HepG2 (cell line): ENCODE results near the gene HLA-B. TPM values are rescaled to one million over a fixed set of nuclear protein-coding genes. Genes with fewer than 3 reads are reported as not detected.

ENCODE experiments used
- ATAC-seq: fragments of 200-7000 bp; cut with Tn5 transposase; 3 replicates; pipeline ENCODE4 v1.9.1; 2020; ENCODE audit warnings: mild to moderate bottlenecking, moderate library complexity
- BruUV-seq: library from RNA; stranded (reverse); fragments of 400-500 nt; replicated peaks from 2 replicates; lab custom pipeline; 2021; lab: Mats Ljungman, UMichigan
- CTCF ChIA-PET: fragments of 300-600 bp; formaldehyde crosslinking; extraction: SDS; loops from one replicate; lab custom pipeline; 2021; ENCODE audit warnings: low total read pairs, inconsistent platforms, low intra/inter-chr PET ratio; lab: Yijun Ruan, JAX
- POLR2A ChIA-PET: fragments of 350-600 bp; sonication (Branson Sonifier 250); formaldehyde crosslinking; loops from one replicate; lab custom pipeline; 2020; ENCODE audit warnings: antibody characterized with exemption, inconsistent platforms; lab: Yijun Ruan, JAX
- DNase-seq: peaks from one replicate; pipeline ENCODE4 v3.0.0-alpha.2; 2015; ENCODE audit warnings: low spot score
- FAIRE-seq: peaks from 3 replicates; lab custom pipeline; 2011; peaks lifted over from hg19 to GRCh38; lab: Jason Lieb, UNC
- H2AFZ ChIP-seq: one replicate; pipeline ENCODE4 v1.6.1; 2011; ENCODE audit warnings: low read length, inconsistent platforms
- H3K27ac ChIP-seq: fragments of 300-600 bp; 3 replicates; pipeline ENCODE4 v1.8.0; 2011; ENCODE audit warnings: mixed run types, mild to moderate bottlenecking, mixed read lengths, low read length, inconsistent platforms; ENCODE audit not compliant: insufficient read depth; ENCODE audit errors: extremely low read length
- H3K27me3 ChIP-seq, 2 experiments: fragments of 200-600 bp in 1 of 2; 2 replicates in 1 of 2; 3 replicates in 1 of 2; pipeline versions ENCODE4 v1.6.0 to v1.8.0; 2011; ENCODE audit warnings: low read length in 2 of 2, mild to moderate bottlenecking in 2 of 2, moderate library complexity in 2 of 2, inconsistent platforms in 1 of 2; ENCODE audit not compliant: insufficient read depth in 2 of 2, control insufficient read depth in 1 of 2
- H3K36me3 ChIP-seq, 2 experiments: fragments of 200-600 bp in 1 of 2; replicated peaks in 1 of 2; 2 replicates in 1 of 2; 3 replicates in 1 of 2; pipeline versions ENCODE4 v1.5.1 to v1.8.0; 2011; ENCODE audit warnings: low read length in 2 of 2, inconsistent platforms in 1 of 2; ENCODE audit not compliant: insufficient read depth in 2 of 2, control insufficient read depth in 1 of 2
- H3K4me1 ChIP-seq: 2 replicates; pipeline ENCODE4 v1.5.1; 2012; ENCODE audit warnings: low read length, inconsistent platforms; ENCODE audit not compliant: insufficient read depth
- H3K4me2 ChIP-seq: 2 replicates; pipeline ENCODE4 v1.6.0; 2011; ENCODE audit warnings: low read depth, low read length, inconsistent platforms
- H3K4me3 ChIP-seq, 3 experiments: fragments of 200-600 bp in 1 of 3; sonication (generic), shearing (Covaris generic) in 1 of 3; replicated peaks in 1 of 3; 2 replicates each; pipeline ENCODE4 v1.5.1; 2011 to 2016; ENCODE audit warnings: low read length in 3 of 3, inconsistent platforms in 2 of 3, low read depth in 2 of 3, mild to moderate bottlenecking in 2 of 3, control low read depth in 1 of 3, mixed read lengths in 1 of 3; ENCODE audit not compliant: insufficient read depth in 1 of 3
- H3K79me2 ChIP-seq: one replicate; pipeline ENCODE4 v1.6.1; 2011; ENCODE audit warnings: low read length, inconsistent platforms; ENCODE audit not compliant: insufficient read depth
- H3K9ac ChIP-seq: 2 replicates; pipeline ENCODE4 v1.6.0; 2011; ENCODE audit warnings: mild to moderate bottlenecking, low read depth, low read length, inconsistent platforms; ENCODE audit not compliant: insufficient read depth
- H3K9me3 ChIP-seq: 2 replicates; pipeline ENCODE4 v1.5.1; 2012; ENCODE audit warnings: mild to moderate bottlenecking, low read length
- H4K20me1 ChIP-seq: 2 replicates; pipeline ENCODE4 v1.6.0; 2011; ENCODE audit warnings: inconsistent platforms, mild to moderate bottlenecking, low read length, moderate library complexity; ENCODE audit not compliant: insufficient read depth
- CCAR2 ChIP-seq: fragments of 200-400 bp; formaldehyde crosslinking; optimal IDR thresholded peaks from 2 replicates; pipeline ENCODE3; 2018; ENCODE audit warnings: low read depth, mild to moderate bottlenecking, low read length, moderate library complexity
- CCDC6 ChIP-seq: sonication (generic); formaldehyde crosslinking; IDR thresholded peaks from 2 replicates; pipeline ENCODE4 v1.8.1; 2022; ENCODE audit warnings: mild to moderate bottlenecking, missing genetic modification reagents, moderate library complexity
- HINFP ChIP-seq: sonication (generic); formaldehyde crosslinking; IDR thresholded peaks from 2 replicates; pipeline ENCODE4 v1.4.0; 2020; ENCODE audit warnings: low read depth, mild to moderate bottlenecking, missing genetic modification reagents
- IRF2 ChIP-seq: IDR thresholded peaks from 2 replicates; pipeline ENCODE4 v1.6.1; 2018; ENCODE audit warnings: missing genetic modification reagents, missing compliant biosample characterization
- MLX ChIP-seq: IDR thresholded peaks from 2 replicates; pipeline ENCODE4 v1.6.1; 2016
- NCOR1 ChIP-seq: fragments of 200-600 bp; sonication (generic); IDR thresholded peaks from 2 replicates; pipeline ENCODE4 v1.7.0; 2017; ENCODE audit warnings: antibody characterized with exemption, low read length, borderline replicate concordance
- NR2F1 ChIP-seq, 2 experiments: fragments of 450-650 bp in 1 of 2; formaldehyde crosslinking in 1 of 2; IDR thresholded peaks; 2 replicates each; pipeline versions ENCODE4 v1.5.0 to v1.6.1; 2016 to 2020; ENCODE audit warnings: mild to moderate bottlenecking in 1 of 2, missing compliant biosample characterization in 1 of 2, missing genetic modification reagents in 1 of 2, moderate library complexity in 1 of 2
- PBX3 ChIP-seq: sonication (generic); formaldehyde crosslinking; IDR thresholded peaks from 2 replicates; pipeline ENCODE4 v1.8.1; 2023; ENCODE audit warnings: missing genetic modification reagents, inconsistent platforms, borderline replicate concordance
- SMAD9 ChIP-seq: sonication (generic); formaldehyde crosslinking; IDR thresholded peaks from 2 replicates; pipeline ENCODE4 v1.5.1; 2020; ENCODE audit warnings: mild to moderate bottlenecking, missing genetic modification reagents
- SP1 ChIP-seq, 2 experiments: fragments of 450-650 bp in 1 of 2; sonication (generic) in 1 of 2; formaldehyde crosslinking in 1 of 2; IDR thresholded peaks; 2 replicates each; pipeline versions ENCODE4 v1.4.0 to v1.6.1; 2016 to 2020; ENCODE audit warnings: missing genetic modification reagents in 1 of 2
- TBX3 ChIP-seq: fragments of 450-650 bp; IDR thresholded peaks from 2 replicates; pipeline ENCODE4 v1.6.1; 2017; ENCODE audit warnings: antibody characterized with exemption, mild to moderate bottlenecking, inconsistent platforms, borderline replicate concordance
- YEATS2 ChIP-seq: sonication (generic); formaldehyde crosslinking; IDR thresholded peaks from 2 replicates; pipeline ENCODE4 v1.4.0; 2020; ENCODE audit warnings: missing genetic modification reagents, borderline replicate concordance
- ZNF160 ChIP-seq: sonication (generic); formaldehyde crosslinking; IDR thresholded peaks from 2 replicates; pipeline ENCODE4 v1.8.0; 2022; ENCODE audit warnings: mild to moderate bottlenecking, inconsistent platforms, missing genetic modification reagents
- ZNF343 ChIP-seq: sonication (generic); formaldehyde crosslinking; IDR thresholded peaks from 2 replicates; pipeline ENCODE4 v1.4.0; 2020; ENCODE audit warnings: mild to moderate bottlenecking, missing genetic modification reagents
- ZNF589 ChIP-seq: sonication (generic); formaldehyde crosslinking; conservative IDR thresholded peaks from 2 replicates; pipeline ENCODE4 v1.8.0; 2022; ENCODE audit warnings: mild to moderate bottlenecking, moderate library complexity, missing genetic modification reagents
- WGBS: methylation state at CpG from one replicate; pipeline ENCODE4 v1.1.6; 2017; ENCODE audit warnings: low lambda C conversion rate; 5-methylcytosine and 5-hydroxymethylcytosine counted together
- in situ Hi-C: cut with HindIII; loops from 2 replicates; pipeline ENCODE4 v1.10.0; 2017; ENCODE audit warnings: low pct_unique_long_range_greater_than_20kb; ENCODE audit not compliant: extremely low pct_ligation_motif_present
- intact Hi-C: fragments of 100-400 bp; cut with micrococcal nuclease; formaldehyde crosslinking; loops from one replicate; pipeline ENCODE4 v1.10.0; 2022; ENCODE audit not compliant: unreplicated experiment
- polyA plus RNA-seq, 8 experiments: library from polyadenylated mRNA; depleted of rRNA in 3 of 8; stranded (reverse) in 7 of 8; unstranded in 1 of 8; fragments of >200 nt; fragmentation: Illumina TruSeq in 4 of 8; extraction: Trizol in 4 of 8; gene quantifications; 2 replicates each; pipeline versions ENCODE4 v1.2.1 to v1.2.3, GENCODE V29; 2011 to 2016; ENCODE audit warnings: low read depth in 4 of 8, missing spikeins in 1 of 8, mixed read lengths in 1 of 8; ENCODE audit not compliant: insufficient read depth in 1 of 8
- total RNA-seq, 5 experiments: library from RNA; depleted of rRNA; stranded (reverse); fragments of >200 nt; fragmentation: Illumina TruSeq; extraction: Trizol; gene quantifications; 2 replicates each; pipeline ENCODE4 v1.2.3, GENCODE V29; 2016; ENCODE audit warnings: low read depth in 1 of 5

The HLA-B gene
- total and polyA plus RNA-seq, 2 of the 13 experiments (the other 11 are each of a cell fraction or from before 2014, with no cell fraction given) = 35.3 to 88.9 TPM

- Histone ChIP-seq H3K9me3 (no peaks in the 10 kb centered on the region), H3K79me2 (no peaks in the 10 kb centered on the region), H3K9ac (no peak overlapping the region), H4K20me1 (no peaks in the 10 kb centered on the region), H3K4me2 (no peak overlapping the region), H3K36me3 (no peaks in the 10 kb centered on the region), H3K4me3 (no peak overlapping the region), H2AFZ (no peak overlapping the region), H3K27ac (no peak overlapping the region), H3K27me3 (peaks cover 1 to 45% of the 10 kb centered on the region in 2 experiments; a peak in 4 of 5 replicates), H3K4me1 (no peaks in the 10 kb centered on the region)
- no peak for FAIRE-seq
- ChIA-PET POLR2A (no interaction called here), CTCF (no interaction called here)
- intact Hi-C loops = no loop called here
- WGBS = 57% methylated on average over 10 of the region's 11 CpGs
- DNase-seq = no peak
- TF ChIP-seq CCAR2 (no peak), HINFP (CRISPR knock-in tag) (no peak)
- no peak; the same call in 2 of the 3 replicates for ATAC-seq
- no TSS peak for BruUV-seq
- in situ Hi-C loops = no loop called here
These were observed 48.2 kb downstream of the HLA-B start for GRCh38 chr6:31308845-31309175.

- Histone ChIP-seq H3K9me3 (no peaks in the 10 kb centered on the region), H4K20me1 (no peaks in the 10 kb centered on the region), H3K27me3 (peaks cover 1 to 45% of the 10 kb centered on the region in 2 experiments; a peak in 4 of 5 replicates), H3K27ac (no peak overlapping the region), H3K4me2 (no peak overlapping the region), H3K36me3 (no peaks in the 10 kb centered on the region), H3K4me3 (no peak overlapping the region), H3K9ac (no peak overlapping the region), H2AFZ (no peak overlapping the region), H3K79me2 (no peaks in the 10 kb centered on the region), H3K4me1 (no peaks in the 10 kb centered on the region)
- CTCF ChIA-PET = no interaction called here
- 29% methylated on average over 43 of the region's 57 CpGs for WGBS
- intact Hi-C loops (no loop called here), in situ Hi-C loops (no loop called here)
- BruUV-seq = no TSS peak
- ATAC-seq (no peak; the same call in 2 of the 3 replicates), FAIRE-seq (no peak), DNase-seq (no peak)
- POLR2A ChIA-PET = no interaction called here
- TF ChIP-seq PBX3 (CRISPR knock-in tag) = no peak
- no peak for TF ChIP-seq SP1 (IDR thresholded peaks at IDR 0.05)
- TF ChIP-seq SP1 (CRISPR knock-in tag; IDR thresholded peaks at IDR 0.05) = no peak
- no peak for TF ChIP-seq MLX
- no peak for TF ChIP-seq YEATS2 (CRISPR knock-in tag)
- no peak for TF ChIP-seq ZNF589 (CRISPR knock-in tag)
- no peak for TF ChIP-seq ZNF160 (CRISPR knock-in tag)
- no peak for TF ChIP-seq TBX3
- TF ChIP-seq IRF2 (CRISPR knock-in tag) = no peak
- TF ChIP-seq ZNF343 = no peak
- TF ChIP-seq NR2F1 (CRISPR knock-in tag; IDR thresholded peaks at IDR 0.05) = no peak
- TF ChIP-seq CCDC6 (CRISPR knock-in tag) = no peak
- TF ChIP-seq NCOR1 = no peak
- no peak for TF ChIP-seq SMAD9
These were observed 48.7 kb downstream of the HLA-B start for GRCh38 chr6:31308050-31308844.
